ENCODE results near the gene KAT6B. TPM values are rescaled to one million over a fixed set of nuclear protein-coding genes. Genes with fewer than 3 reads are reported as not detected.

The KAT6B gene
- total and polyA plus RNA-seq, 2 experiments from 2014 or later = 7.7 to 12.4 TPM

DNA sequence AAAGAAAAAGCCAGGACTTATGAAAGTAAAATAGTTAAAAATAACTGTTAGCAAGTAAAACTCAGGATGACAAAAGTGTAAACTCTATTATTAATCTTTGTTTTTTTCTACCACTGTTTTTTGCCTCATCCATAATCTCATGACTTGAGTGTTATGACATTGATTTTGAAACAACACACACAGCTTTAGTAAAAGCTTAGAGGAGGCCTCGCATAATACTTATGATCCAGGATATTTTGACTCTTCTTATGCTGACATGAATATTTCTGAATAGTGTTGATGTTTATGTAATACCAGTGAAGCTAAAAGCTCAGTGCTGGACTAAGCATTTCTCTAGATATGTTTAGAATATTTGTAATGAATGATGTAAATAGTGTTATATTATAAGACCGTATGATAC, 10.5 kb downstream of the KAT6B start:
- peaks cover 99% of the 10 kb centered on the region for H3K79me2 ChIP-seq (ENCODE audit: insufficient read depth)
- no peaks in the 10 kb centered on the region for H3K36me3 ChIP-seq (ENCODE audit: low read depth)
- no peak for TF ChIP-seq EZH2 (IDR thresholded peaks at IDR 0.05; ENCODE audit: insufficient read depth, poor library complexity, severe bottlenecking)
- no peak for TF ChIP-seq EZH2phosphoT487 (IDR thresholded peaks at IDR 0.05; ENCODE audit: insufficient read depth, low read depth)
- no peak overlapping the region for H2AFZ ChIP-seq
- no peaks in the 10 kb centered on the region for H3K27me3 ChIP-seq (replicated peaks; ENCODE audit: insufficient read depth)
- 47 to 55% methylated on average over 2 of the region's 2 CpGs for WGBS, 2 experiments (ENCODE audit: low coverage in 1 of 2, low lambda C conversion rate in 2 of 2, missing lambda C conversion rate in 2 of 2)
- H3F3A ChIP-seq (ENCODE audit: insufficient read depth) = no peaks in the 10 kb centered on the region
- H3K27ac ChIP-seq = no peak overlapping the region
- H3K4me2 ChIP-seq (ENCODE audit: unreplicated experiment) = no peak overlapping the region
- H3K4me1 ChIP-seq (ENCODE audit: insufficient read depth) = peaks cover 6% of the 10 kb centered on the region; the same call in 1 of the 2 replicates
- 0 out of 2 replicates have a peak, but pooled peaks cover 13% of the 10 kb centered on the region for H4K20me1 ChIP-seq (ENCODE audit: insufficient read depth)
- no peak overlapping the region for H3K9ac ChIP-seq
- no peaks in the 10 kb centered on the region for H3K9me3 ChIP-seq (ENCODE audit: low read depth)
- no peak overlapping the region for H3K4me3 ChIP-seq
- DNase-seq = no peak
- in situ Hi-C loops (cut with MboI) = no loop called here
- no peaks in the 10 kb centered on the region for H3K9me2 ChIP-seq (ENCODE audit: insufficient read depth)

GRCh38 chr10:74837743-74838142, 11.3 kb downstream of the KAT6B start:
- 0 out of 2 replicates have a peak, but pooled peaks cover 13% of the 10 kb centered on the region for H4K20me1 ChIP-seq (ENCODE audit: insufficient read depth)
- H3K27ac ChIP-seq = no peak overlapping the region
- H3K79me2 ChIP-seq (ENCODE audit: insufficient read depth) = peaks cover 92% of the 10 kb centered on the region
- no peaks in the 10 kb centered on the region for H3K27me3 ChIP-seq (replicated peaks; ENCODE audit: insufficient read depth)
- in situ Hi-C loops (cut with MboI) = no loop called here
- 56 to 62% methylated on average over 4 of the region's 4 CpGs for WGBS, 2 experiments (ENCODE audit: low coverage in 1 of 2, low lambda C conversion rate in 2 of 2, missing lambda C conversion rate in 2 of 2)
- H2AFZ ChIP-seq = no peak overlapping the region
- H3K9ac ChIP-seq = no peak overlapping the region
- TF ChIP-seq EZH2 (IDR thresholded peaks at IDR 0.05; ENCODE audit: insufficient read depth, poor library complexity, severe bottlenecking) (no peak), EZH2phosphoT487 (IDR thresholded peaks at IDR 0.05; ENCODE audit: insufficient read depth, low read depth) (no peak)
- no peaks in the 10 kb centered on the region for H3K36me3 ChIP-seq (ENCODE audit: low read depth)
- H3K9me3 ChIP-seq (ENCODE audit: low read depth) = no peaks in the 10 kb centered on the region
- no peak overlapping the region for H3K4me2 ChIP-seq (ENCODE audit: unreplicated experiment)
- no peak for DNase-seq
- H3K4me1 ChIP-seq (ENCODE audit: insufficient read depth) = peaks cover 13% of the 10 kb centered on the region
- no peaks in the 10 kb centered on the region for H3K9me2 ChIP-seq (ENCODE audit: insufficient read depth)
- H3K4me3 ChIP-seq = no peak overlapping the region
- no peaks in the 10 kb centered on the region; the same call in 1 of the 2 replicates for H3F3A ChIP-seq (ENCODE audit: insufficient read depth)

DNA sequence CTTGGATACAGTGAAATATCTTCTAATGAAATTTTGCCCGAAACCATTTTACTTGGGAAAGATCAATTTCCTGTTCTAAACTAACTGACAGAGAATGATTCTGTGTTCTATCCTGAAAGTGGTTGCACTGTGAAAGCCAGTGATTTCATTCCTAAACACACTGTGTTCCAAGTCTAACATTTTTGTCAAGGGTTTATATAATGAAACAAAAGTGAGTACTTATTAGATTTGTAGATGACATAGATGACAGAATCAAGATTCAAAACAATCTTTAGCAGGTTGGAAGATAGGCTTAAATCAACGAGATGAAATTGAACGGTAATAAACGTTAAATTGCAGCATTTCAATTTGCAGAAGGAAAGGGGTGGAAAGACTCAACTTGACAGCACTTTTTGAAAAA, 13.3 kb downstream of the KAT6B start:
- peaks cover 10% of the 10 kb centered on the region for H3K4me1 ChIP-seq (ENCODE audit: insufficient read depth)
- peaks cover 4% of the 10 kb centered on the region; the same call in 1 of the 2 replicates for H3K36me3 ChIP-seq (ENCODE audit: low read depth)
- peaks cover 92% of the 10 kb centered on the region for H3K79me2 ChIP-seq (ENCODE audit: insufficient read depth)
- no peaks in the 10 kb centered on the region for H3K9me3 ChIP-seq (ENCODE audit: low read depth)
- no peaks in the 10 kb centered on the region; the same call in 1 of the 2 replicates for H3F3A ChIP-seq (ENCODE audit: insufficient read depth)
- no peak overlapping the region for H2AFZ ChIP-seq
- DNase-seq = no peak
- 55 to 63% methylated on average over 4 of the region's 4 CpGs for WGBS, 2 experiments (ENCODE audit: low coverage in 1 of 2, low lambda C conversion rate in 2 of 2, missing lambda C conversion rate in 2 of 2)
- no peak overlapping the region for H3K27ac ChIP-seq
- TF ChIP-seq EZH2phosphoT487 (IDR thresholded peaks at IDR 0.05; ENCODE audit: insufficient read depth, low read depth) = no peak
- in situ Hi-C loops (cut with MboI) = no loop called here
- no peaks in the 10 kb centered on the region for H3K27me3 ChIP-seq (replicated peaks; ENCODE audit: insufficient read depth)
- H3K9ac ChIP-seq = no peak overlapping the region
- H4K20me1 ChIP-seq (ENCODE audit: insufficient read depth) = 0 out of 2 replicates have a peak, but pooled peaks cover 7% of the 10 kb centered on the region
- no peak overlapping the region for H3K4me2 ChIP-seq (ENCODE audit: unreplicated experiment)
- H3K4me3 ChIP-seq = no peak overlapping the region
- H3K9me2 ChIP-seq (ENCODE audit: insufficient read depth) = no peaks in the 10 kb centered on the region

DNA sequence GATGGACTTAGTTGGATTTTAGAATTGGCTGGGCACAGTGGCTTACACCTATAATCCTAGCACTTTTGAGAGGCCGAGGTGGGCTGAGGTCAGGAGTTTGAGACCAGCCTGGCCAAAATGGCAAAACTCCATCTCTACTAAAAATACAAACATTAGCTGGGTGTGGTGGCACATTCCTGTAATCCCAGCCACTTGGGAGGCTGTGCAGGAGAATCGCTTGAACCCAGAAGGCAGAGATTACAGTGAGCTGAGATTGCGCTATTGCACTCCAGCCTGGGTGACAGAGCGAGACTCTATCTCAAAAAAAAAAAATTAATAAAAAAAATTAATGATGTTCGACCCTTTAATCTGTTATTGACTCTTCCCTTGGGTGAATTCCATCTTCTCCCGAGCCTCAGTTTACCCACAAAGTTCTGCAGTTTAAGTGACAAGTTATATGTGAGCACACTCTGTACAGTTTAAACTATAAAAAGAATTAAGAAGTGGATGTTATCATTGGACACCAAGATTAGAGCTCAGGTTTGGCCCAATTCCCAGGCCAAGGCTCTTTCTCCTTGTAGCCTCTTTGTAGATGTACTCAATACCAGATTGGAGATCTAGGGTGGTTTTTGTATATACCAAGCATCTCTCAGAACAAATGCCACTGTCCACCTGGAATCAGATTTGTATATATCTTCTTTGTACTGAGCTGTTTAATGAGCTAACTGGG, 15.0 kb downstream of the KAT6B start:
- H3K4me3 ChIP-seq = no peak overlapping the region
- 82 to 83% methylated on average over 6 of the region's 6 CpGs for WGBS, 2 experiments (ENCODE audit: low coverage in 1 of 2, low lambda C conversion rate in 2 of 2, missing lambda C conversion rate in 2 of 2)
- H3K79me2 ChIP-seq (ENCODE audit: insufficient read depth) = peaks cover 92% of the 10 kb centered on the region
- no peaks in the 10 kb centered on the region; the same call in 1 of the 2 replicates for H3F3A ChIP-seq (ENCODE audit: insufficient read depth)
- no peak overlapping the region for H2AFZ ChIP-seq
- no peak for DNase-seq
- no peak for TF ChIP-seq EZH2phosphoT487 (IDR thresholded peaks at IDR 0.05; ENCODE audit: insufficient read depth, low read depth)
- no peak for TF ChIP-seq EZH2 (IDR thresholded peaks at IDR 0.05; ENCODE audit: insufficient read depth, poor library complexity, severe bottlenecking)
- H3K4me1 ChIP-seq (ENCODE audit: insufficient read depth) = peaks cover 10% of the 10 kb centered on the region
- H3K4me2 ChIP-seq (ENCODE audit: unreplicated experiment) = no peak overlapping the region
- no peak overlapping the region for H3K27ac ChIP-seq
- H3K9me3 ChIP-seq (ENCODE audit: low read depth) = no peaks in the 10 kb centered on the region
- no peak overlapping the region for H3K9ac ChIP-seq
- 0 out of 2 replicates have a peak, but pooled peaks cover under 1% of the 10 kb centered on the region for H4K20me1 ChIP-seq (ENCODE audit: insufficient read depth)
- in situ Hi-C loops (cut with MboI) = no loop called here
- no peaks in the 10 kb centered on the region for H3K9me2 ChIP-seq (ENCODE audit: insufficient read depth)
- H3K27me3 ChIP-seq (replicated peaks; ENCODE audit: insufficient read depth) = no peaks in the 10 kb centered on the region
- peaks cover 4% of the 10 kb centered on the region; the same call in 1 of the 2 replicates for H3K36me3 ChIP-seq (ENCODE audit: low read depth)
